Osteocyte (in vitro differentiated cells): ENCODE results near the gene ANXA8L1. TPM values are rescaled to one million over a fixed set of nuclear protein-coding genes. Genes with fewer than 3 reads are reported as not detected.
"Not testable (repeated sequence)": the region's sequence is repeated elsewhere in the genome, so short reads cannot be mapped to it uniquely, and the experiment has no call there.

ENCODE experiments used
- DNase-seq: peaks from one replicate; pipeline ENCODE4 v3.0.0; 2021; ENCODE audit warnings: mixed read lengths; ENCODE audit not compliant: unreplicated experiment; ENCODE audit errors: extremely low spot score
- H3K27ac Mint-ChIP-seq: one replicate; pipeline ENCODE4 v1.8.0; 2021; ENCODE audit warnings: mild to moderate bottlenecking, mixed read lengths; ENCODE audit not compliant: unreplicated experiment
- H3K27me3 Mint-ChIP-seq: one replicate; pipeline ENCODE4 v1.8.0; 2021; ENCODE audit warnings: mixed read lengths; ENCODE audit not compliant: unreplicated experiment
- H3K36me3 Mint-ChIP-seq: one replicate; pipeline ENCODE4 v1.8.0; 2021; ENCODE audit warnings: mixed read lengths; ENCODE audit not compliant: unreplicated experiment
- H3K4me1 Mint-ChIP-seq: one replicate; pipeline ENCODE4 v1.8.0; 2021; ENCODE audit warnings: mixed read lengths; ENCODE audit not compliant: unreplicated experiment
- H3K4me3 Mint-ChIP-seq: one replicate; pipeline ENCODE4 v1.8.0; 2021; ENCODE audit warnings: mild to moderate bottlenecking, moderate library complexity, mixed read lengths; ENCODE audit not compliant: unreplicated experiment
- H3K9me3 Mint-ChIP-seq: one replicate; pipeline ENCODE4 v1.8.0; 2021; ENCODE audit warnings: mixed read lengths; ENCODE audit not compliant: unreplicated experiment
- long read RNA-seq: library from polyadenylated mRNA; unstranded; transcript quantifications from one replicate; pipeline ENCODE4 v2.0.0, GENCODE V29; 2021
- total RNA-seq: library from RNA; stranded (reverse); gene quantifications from 2 replicates; pipeline ENCODE4 v1.2.1, GENCODE V29; 2021
- TF ChIP-seq, protein P1 (sequence below): fragments of 200-600 bp; sonication (generic); IDR thresholded peaks from 2 replicates; pipeline ENCODE4 v1.5.0; 2021; ENCODE audit warnings: antibody characterized with exemption, mild to moderate bottlenecking, moderate library complexity

The ANXA8L1 gene
- not detected in 2 replicates for total RNA-seq
- long read RNA-seq = 0 reads

DNA sequence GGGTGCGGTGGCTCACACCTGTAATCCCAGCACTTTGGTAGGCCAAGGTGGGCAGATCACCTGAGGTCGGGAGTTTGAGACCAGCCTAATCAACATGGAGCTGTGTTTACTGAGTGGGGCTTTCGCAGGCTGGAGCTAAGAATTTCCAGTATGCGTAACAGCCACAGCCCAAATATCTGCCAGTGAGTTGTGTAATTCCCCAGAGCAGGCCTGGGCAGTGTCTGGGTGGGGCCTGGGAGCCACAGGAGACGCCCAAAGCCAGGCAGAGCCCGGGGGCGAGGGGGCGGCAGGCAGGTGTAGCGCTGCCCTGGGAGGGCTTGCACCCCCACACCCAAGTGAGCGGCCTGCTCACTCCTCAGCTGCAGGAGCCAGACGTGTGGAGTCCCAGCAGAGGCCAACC, at the start of gene ANXA8L1:
ANXA8L1 (plus strand) TSS at position 371 of the 400 bp plus-strand sequence. CDS start 76 bp downstream, outside the sequence.
- not testable (repeated sequence) for DNase-seq, H3K36me3 Mint-ChIP-seq, H3K4me1 Mint-ChIP-seq, H3K27me3 Mint-ChIP-seq, H3K27ac Mint-ChIP-seq, H3K9me3 Mint-ChIP-seq, H3K4me3 Mint-ChIP-seq

- H3K4me1 Mint-ChIP-seq = no peaks in the 10 kb centered on the region
- no peaks in the 10 kb centered on the region for H3K36me3 Mint-ChIP-seq
- no peaks in the 10 kb centered on the region for H3K9me3 Mint-ChIP-seq
- no peak overlapping the region for H3K27ac Mint-ChIP-seq
- TF ChIP-seq, protein P1, sequence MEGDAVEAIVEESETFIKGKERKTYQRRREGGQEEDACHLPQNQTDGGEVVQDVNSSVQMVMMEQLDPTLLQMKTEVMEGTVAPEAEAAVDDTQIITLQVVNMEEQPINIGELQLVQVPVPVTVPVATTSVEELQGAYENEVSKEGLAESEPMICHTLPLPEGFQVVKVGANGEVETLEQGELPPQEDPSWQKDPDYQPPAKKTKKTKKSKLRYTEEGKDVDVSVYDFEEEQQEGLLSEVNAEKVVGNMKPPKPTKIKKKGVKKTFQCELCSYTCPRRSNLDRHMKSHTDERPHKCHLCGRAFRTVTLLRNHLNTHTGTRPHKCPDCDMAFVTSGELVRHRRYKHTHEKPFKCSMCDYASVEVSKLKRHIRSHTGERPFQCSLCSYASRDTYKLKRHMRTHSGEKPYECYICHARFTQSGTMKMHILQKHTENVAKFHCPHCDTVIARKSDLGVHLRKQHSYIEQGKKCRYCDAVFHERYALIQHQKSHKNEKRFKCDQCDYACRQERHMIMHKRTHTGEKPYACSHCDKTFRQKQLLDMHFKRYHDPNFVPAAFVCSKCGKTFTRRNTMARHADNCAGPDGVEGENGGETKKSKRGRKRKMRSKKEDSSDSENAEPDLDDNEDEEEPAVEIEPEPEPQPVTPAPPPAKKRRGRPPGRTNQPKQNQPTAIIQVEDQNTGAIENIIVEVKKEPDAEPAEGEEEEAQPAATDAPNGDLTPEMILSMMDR = no peak
- H3K4me3 Mint-ChIP-seq = no peak overlapping the region
- peaks cover 25% of the 10 kb centered on the region for H3K27me3 Mint-ChIP-seq
- no peak for DNase-seq
Observed at GRCh38 chr10:46326066-46326465, 49.5 kb upstream of the ANXA8L1 start.

DNA sequence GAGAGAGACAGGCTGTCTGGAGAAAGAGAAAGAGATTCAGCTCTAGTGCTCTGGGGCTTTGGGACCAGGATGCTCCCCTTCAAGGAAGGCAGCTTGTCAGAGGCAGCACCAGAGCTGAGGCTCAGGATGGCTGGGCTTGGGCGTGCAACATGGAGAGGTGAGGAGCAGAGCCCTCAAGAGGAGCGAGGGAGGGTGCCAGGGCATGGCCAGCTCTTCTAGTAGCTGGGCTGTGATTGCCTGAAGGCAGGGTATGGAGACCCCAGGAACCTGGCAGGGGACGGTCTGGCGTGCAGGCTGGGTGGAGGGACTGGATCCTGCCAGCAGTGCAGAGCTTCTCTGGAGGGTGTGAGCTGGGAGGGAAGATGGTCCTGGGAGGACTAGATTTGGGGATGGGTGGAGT, 48.6 kb upstream of the ANXA8L1 start:
- Mint-ChIP-seq H3K27me3 (peaks cover 25% of the 10 kb centered on the region), H3K27ac (no peak overlapping the region), H3K9me3 (no peaks in the 10 kb centered on the region), H3K4me3 (no peak overlapping the region), H3K4me1 (no peaks in the 10 kb centered on the region), H3K36me3 (no peaks in the 10 kb centered on the region)
- DNase-seq = no peak
- TF ChIP-seq, protein P1 = no peak

DNA sequence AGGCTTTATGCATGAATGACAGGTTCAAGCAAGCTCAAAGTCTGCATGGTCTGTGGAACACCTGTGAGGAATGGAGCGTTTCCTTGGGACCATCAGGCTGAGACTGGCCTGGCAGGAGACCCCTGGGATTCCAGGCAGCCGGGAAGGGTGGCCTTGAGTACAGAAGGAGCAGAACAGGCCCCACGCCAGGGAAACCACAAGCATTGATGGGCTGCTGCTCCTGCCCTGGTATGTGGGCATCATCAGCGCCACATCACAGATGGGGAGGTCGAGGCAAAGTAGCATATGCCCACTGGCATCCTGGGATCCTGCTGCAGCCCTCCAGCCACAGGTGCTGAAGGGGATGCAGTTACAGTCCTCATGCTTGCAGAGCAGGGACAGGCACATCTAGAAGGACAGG, 47.9 kb upstream of the ANXA8L1 start:
- TF ChIP-seq, protein P1 = no peak
- Mint-ChIP-seq H3K27me3 (peaks cover 32% of the 10 kb centered on the region), H3K36me3 (no peaks in the 10 kb centered on the region), H3K4me1 (no peaks in the 10 kb centered on the region), H3K27ac (no peak overlapping the region), H3K9me3 (no peaks in the 10 kb centered on the region), H3K4me3 (no peak overlapping the region)
- DNase-seq = no peak

DNA sequence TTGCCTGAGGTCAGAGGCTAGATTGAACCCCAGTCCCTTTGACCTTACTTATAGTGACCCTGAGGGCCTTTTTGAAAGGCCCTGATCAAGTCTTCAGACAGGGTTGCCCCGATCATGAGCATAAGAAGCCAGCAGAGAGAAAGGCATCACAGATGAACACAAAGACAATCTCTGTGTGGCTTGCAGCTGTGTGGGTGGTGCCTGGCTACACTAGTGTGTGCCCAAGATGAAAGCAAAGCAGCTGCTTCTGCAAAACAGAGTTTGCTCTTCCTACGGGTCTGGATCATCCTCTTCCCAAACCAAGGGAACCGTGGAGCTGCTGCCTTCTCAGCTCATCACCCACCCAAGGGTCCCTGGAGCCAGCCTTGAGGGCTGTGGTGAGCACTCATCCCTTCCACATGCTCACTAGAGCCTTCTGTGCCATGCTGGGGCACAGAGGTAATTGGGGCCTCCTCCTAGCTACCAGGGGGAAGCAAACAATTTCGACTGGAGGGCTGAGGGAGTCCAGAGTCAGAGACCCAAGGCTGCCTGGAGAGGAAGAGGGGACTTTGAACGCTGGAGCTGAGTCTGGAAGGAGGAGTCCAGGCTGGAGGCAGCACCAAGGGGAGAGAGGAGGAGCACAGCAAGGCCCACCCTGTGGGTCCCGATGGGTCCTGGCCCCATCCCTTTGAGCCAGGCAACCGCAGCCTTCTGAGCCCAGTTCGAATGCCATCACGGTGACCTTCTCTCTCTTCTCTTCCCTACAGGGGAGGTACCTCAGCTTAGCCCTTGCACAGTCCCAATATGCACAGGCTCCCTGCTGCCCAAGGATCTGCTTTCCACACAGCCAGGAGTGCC, 46.5 kb upstream of the ANXA8L1 start:
- Mint-ChIP-seq H3K4me1 (no peaks in the 10 kb centered on the region), H3K9me3 (no peaks in the 10 kb centered on the region), H3K27ac (no peak overlapping the region), H3K4me3 (no peak overlapping the region), H3K27me3 (peaks cover 31% of the 10 kb centered on the region), H3K36me3 (no peaks in the 10 kb centered on the region)
- DNase-seq = no peak
- TF ChIP-seq, protein P1 = no peak
